Ishikawa (cell line): ENCODE results near the gene STARD7.

Source experiments
- CEBPB ChIP-seq: IDR thresholded peaks from 2 replicates; pipeline ENCODE4 v1.6.1; 2012
- CREB1 ChIP-seq: IDR thresholded peaks from 2 replicates; pipeline ENCODE4 v1.6.1; 2012; ENCODE audit warnings: low read depth
- EGR1 ChIP-seq: IDR thresholded peaks from 2 replicates; pipeline ENCODE4 v1.6.1; 2012
- EP300 ChIP-seq: IDR thresholded peaks from 2 replicates; pipeline ENCODE4 v1.6.1; 2012; ENCODE audit warnings: borderline replicate concordance
- FOXM1 ChIP-seq: IDR thresholded peaks from 2 replicates; pipeline ENCODE4 v1.6.1; 2012; ENCODE audit warnings: low read depth, borderline replicate concordance
- RAD21 ChIP-seq: IDR thresholded peaks from 2 replicates; pipeline ENCODE4 v1.6.1; 2012; ENCODE audit warnings: low read depth
- REST ChIP-seq: IDR thresholded peaks from 2 replicates; pipeline ENCODE4 v1.6.1; 2012; ENCODE audit warnings: low read depth, mild to moderate bottlenecking
- TAF1 ChIP-seq: IDR thresholded peaks from 2 replicates; pipeline ENCODE4 v1.6.1; 2012; ENCODE audit warnings: low read depth, mild to moderate bottlenecking
- TCF12 ChIP-seq: IDR thresholded peaks from 2 replicates; pipeline ENCODE4 v1.6.1; 2012; ENCODE audit warnings: low read depth
- TEAD4 ChIP-seq: IDR thresholded peaks from 2 replicates; pipeline ENCODE4 v1.6.1; 2012
- YY1 ChIP-seq: IDR thresholded peaks from 2 replicates; pipeline ENCODE4 v1.6.1; 2012; ENCODE audit warnings: low read depth
- ZBTB7A ChIP-seq: IDR thresholded peaks from 2 replicates; pipeline ENCODE4 v1.6.1; 2012; ENCODE audit warnings: low read depth
- TF ChIP-seq, protein P1 (sequence below): IDR thresholded peaks from 2 replicates; pipeline ENCODE4 v1.6.1; 2012

DNA sequence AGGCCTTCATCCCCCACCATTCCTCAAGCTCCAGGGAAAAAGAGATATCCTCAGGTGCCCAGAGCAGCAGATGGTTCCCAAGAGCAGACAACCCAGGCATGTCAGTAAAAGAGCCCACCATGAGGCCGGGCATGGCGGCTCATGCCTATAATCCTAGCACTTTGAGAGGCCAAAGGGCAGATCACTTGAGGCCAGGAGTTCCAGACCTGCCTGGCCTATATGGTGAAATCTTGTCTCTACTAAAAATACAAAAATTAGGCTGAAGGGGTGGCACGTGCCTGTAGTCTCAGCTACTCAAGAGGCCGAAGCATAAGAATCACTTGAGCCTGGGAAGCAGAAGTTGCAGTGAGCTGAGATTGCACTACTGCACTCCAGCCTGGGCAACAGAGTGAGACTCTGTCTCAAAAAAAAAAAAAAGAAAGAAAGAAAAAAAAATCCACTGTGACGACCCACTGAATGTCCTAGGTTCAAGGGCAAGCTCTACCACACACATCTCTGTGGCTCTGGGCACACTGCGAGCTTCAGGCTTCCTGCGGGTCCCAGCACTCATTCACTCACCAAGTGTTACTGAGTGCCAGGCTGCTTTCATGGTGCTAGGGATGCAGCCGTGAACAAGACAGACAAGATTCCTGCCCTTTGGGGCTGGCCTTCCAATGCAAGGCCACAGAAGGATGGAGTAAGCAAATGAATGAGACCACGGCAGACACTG lies 56.9 kb downstream of the STARD7 start:
- TF ChIP-seq YY1, result no peak
- TF ChIP-seq, protein P1, sequence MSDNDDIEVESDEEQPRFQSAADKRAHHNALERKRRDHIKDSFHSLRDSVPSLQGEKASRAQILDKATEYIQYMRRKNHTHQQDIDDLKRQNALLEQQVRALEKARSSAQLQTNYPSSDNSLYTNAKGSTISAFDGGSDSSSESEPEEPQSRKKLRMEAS, result no peak
- no peak for TF ChIP-seq EP300
- TF ChIP-seq ZBTB7A, result no peak
- no peak for TF ChIP-seq TEAD4
- no peak for TF ChIP-seq CREB1
- no peak for TF ChIP-seq TCF12
- TF ChIP-seq REST, result no peak
- no peak for TF ChIP-seq CEBPB
- TF ChIP-seq RAD21, result no peak
- TF ChIP-seq EGR1, result no peak
- TF ChIP-seq TAF1, result no peak
- no peak for TF ChIP-seq FOXM1
